HEK293 (cell line): Measurements from ENCODE around the gene CCL4.

Experiments used
- CTCF ChIA-PET: fragments of 350-600 bp; formaldehyde crosslinking; extraction: SDS; loops from one replicate; lab custom pipeline; 2021; ENCODE audit warnings: antibody characterized with exemption; lab: Yijun Ruan, JAX
- POLR2A ChIA-PET: fragments of 300-600 bp; formaldehyde crosslinking; extraction: SDS; loops from one replicate; lab custom pipeline; 2020; ENCODE audit warnings: antibody characterized with exemption, inconsistent platforms; lab: Yijun Ruan, JAX
- H3K27ac ChIP-seq: fragments of 200-500 bp; sonication (Bioruptor generic); 2 replicates; pipeline ENCODE4 v1.5.1; 2014; ENCODE audit warnings: low read depth, low read length, control low read depth, inconsistent platforms; ENCODE audit errors: extremely low read depth
- H3K36me3 ChIP-seq, 2 experiments: fragments of 200-500 bp in 1 of 2; sonication (Bioruptor generic) in 1 of 2; 1 replicate in 1 of 2; 2 replicates in 1 of 2; pipeline ENCODE4 v1.5.1; 2014 to 2017; ENCODE audit warnings: inconsistent platforms in 2 of 2, low read length in 2 of 2; ENCODE audit not compliant: control insufficient read depth in 2 of 2, insufficient read depth in 1 of 2
- H3K4me1 ChIP-seq: fragments of 200-500 bp; sonication (Bioruptor generic); 2 replicates; pipeline ENCODE4 v1.5.1; 2014; ENCODE audit warnings: mild to moderate bottlenecking, low read length, inconsistent platforms; ENCODE audit not compliant: control insufficient read depth, insufficient read depth
- H3K4me3 ChIP-seq: 2 replicates; pipeline ENCODE4 v1.5.1; 2011; ENCODE audit warnings: low read depth, mild to moderate bottlenecking, control low read depth, low read length, moderate library complexity
- H3K9me3 ChIP-seq: fragments of 200-500 bp; sonication (Bioruptor generic); 2 replicates; pipeline ENCODE4 v1.5.1; 2014; ENCODE audit warnings: low read depth, low read length, inconsistent platforms; ENCODE audit not compliant: control insufficient read depth, insufficient read depth
- MYNN ChIP-seq: fragments of 450-650 bp; formaldehyde crosslinking; IDR thresholded peaks from 2 replicates; pipeline ENCODE4 v1.5.1; 2016; ENCODE audit warnings: missing biosample characterization, missing genetic modification characterization, borderline replicate concordance
- RBAK ChIP-seq: fragments of 450-650 bp; formaldehyde crosslinking; IDR thresholded peaks from 2 replicates; pipeline ENCODE4 v1.5.1; 2016; ENCODE audit warnings: missing biosample characterization, missing genetic modification characterization
- ZBTB7A ChIP-seq: fragments of 450-650 bp; formaldehyde crosslinking; IDR thresholded peaks from 2 replicates; pipeline ENCODE4 v1.5.1; 2016; ENCODE audit warnings: low read depth, missing biosample characterization, missing genetic modification characterization
- ZFHX2 ChIP-seq: fragments of 450-650 bp; formaldehyde crosslinking; conservative IDR thresholded peaks from 2 replicates; pipeline ENCODE4 v1.5.1; 2016; ENCODE audit warnings: missing biosample characterization, missing genetic modification characterization
- ZNF121 ChIP-seq: fragments of 450-650 bp; formaldehyde crosslinking; IDR thresholded peaks from 2 replicates; pipeline ENCODE4 v1.5.1; 2016; ENCODE audit warnings: missing biosample characterization, missing genetic modification characterization
- ZNF138 ChIP-seq: fragments of 450-650 bp; formaldehyde crosslinking; IDR thresholded peaks from 2 replicates; pipeline ENCODE4 v1.5.1; 2016; ENCODE audit warnings: missing biosample characterization, missing genetic modification characterization, borderline replicate concordance
- ZNF146 ChIP-seq: fragments of 450-650 bp; formaldehyde crosslinking; IDR thresholded peaks from 2 replicates; pipeline ENCODE4 v1.5.1; 2016; ENCODE audit warnings: missing biosample characterization, missing genetic modification characterization
- ZNF341 ChIP-seq: fragments of 450-650 bp; formaldehyde crosslinking; IDR thresholded peaks from 2 replicates; pipeline ENCODE4; 2016; ENCODE audit warnings: low read depth, missing biosample characterization, missing genetic modification characterization
- ZNF391 ChIP-seq: fragments of 450-650 bp; formaldehyde crosslinking; IDR thresholded peaks from 2 replicates; pipeline ENCODE4 v1.5.1; 2016; ENCODE audit warnings: low read depth, missing biosample characterization, missing genetic modification characterization, borderline replicate concordance
- ZNF416 ChIP-seq: fragments of 450-650 bp; formaldehyde crosslinking; IDR thresholded peaks from 2 replicates; pipeline ENCODE4 v1.5.1; 2016; ENCODE audit warnings: missing biosample characterization, missing genetic modification characterization
- ZNF433 ChIP-seq: fragments of 450-650 bp; formaldehyde crosslinking; IDR thresholded peaks from 2 replicates; pipeline ENCODE4 v1.5.1; 2016; ENCODE audit warnings: missing biosample characterization, missing genetic modification characterization, low read depth
- ZNF48 ChIP-seq: fragments of 450-650 bp; formaldehyde crosslinking; IDR thresholded peaks from 2 replicates; pipeline ENCODE4 v1.5.1; 2016; ENCODE audit warnings: missing biosample characterization, missing genetic modification characterization
- ZNF549 ChIP-seq: fragments of 450-650 bp; IDR thresholded peaks from 2 replicates; pipeline ENCODE4 v1.5.1; 2018; ENCODE audit warnings: missing biosample characterization, missing genetic modification characterization, mild to moderate bottlenecking, inconsistent platforms, moderate library complexity
- ZNF654 ChIP-seq: fragments of 450-650 bp; formaldehyde crosslinking; IDR thresholded peaks from 2 replicates; pipeline ENCODE4 v1.5.1; 2016; ENCODE audit warnings: low read depth, missing biosample characterization, missing genetic modification characterization
- TF ChIP-seq, protein P1 (sequence below): fragments of 450-650 bp; formaldehyde crosslinking; optimal IDR thresholded peaks from 2 replicates; pipeline ENCODE3; 2016; ENCODE audit warnings: missing biosample characterization, mild to moderate bottlenecking, missing genetic modification characterization
- TF ChIP-seq, protein P2 (sequence below): sonication (generic); formaldehyde crosslinking; IDR thresholded peaks from 2 replicates; pipeline ENCODE4 v1.8.1; 2022; ENCODE audit warnings: mild to moderate bottlenecking, moderate library complexity, missing genetic modification reagents
- TF ChIP-seq, protein P3 (sequence below): fragments of 450-650 bp; formaldehyde crosslinking; IDR thresholded peaks from 2 replicates; pipeline ENCODE4 v1.5.1; 2017; ENCODE audit warnings: missing biosample characterization, mild to moderate bottlenecking, missing genetic modification characterization, moderate library complexity
- TF ChIP-seq, protein P4 (sequence below): fragments of 450-650 bp; formaldehyde crosslinking; IDR thresholded peaks from 2 replicates; pipeline ENCODE4 v1.5.1; 2016; ENCODE audit warnings: missing biosample characterization, missing genetic modification characterization
- TF ChIP-seq, protein P5 (sequence below): fragments of 450-650 bp; formaldehyde crosslinking; IDR thresholded peaks from 2 replicates; pipeline ENCODE4 v1.5.1; 2016; ENCODE audit warnings: missing biosample characterization, missing genetic modification characterization
- TF ChIP-seq, protein P6 (sequence below): fragments of 450-650 bp; formaldehyde crosslinking; IDR thresholded peaks from 2 replicates; pipeline ENCODE4 v1.5.1; 2016; ENCODE audit warnings: missing biosample characterization, missing genetic modification characterization
- TF ChIP-seq, protein P7 (sequence below): fragments of 450-650 bp; formaldehyde crosslinking; IDR thresholded peaks from 2 replicates; pipeline ENCODE4 v1.5.1; 2016; ENCODE audit warnings: missing biosample characterization, missing genetic modification characterization, low read depth
- TF ChIP-seq, protein P8 (sequence below): fragments of 450-650 bp; IDR thresholded peaks from 2 replicates; pipeline ENCODE4 v1.5.1; 2018; ENCODE audit warnings: missing biosample characterization, missing genetic modification characterization

CCL4 gene

DNA sequence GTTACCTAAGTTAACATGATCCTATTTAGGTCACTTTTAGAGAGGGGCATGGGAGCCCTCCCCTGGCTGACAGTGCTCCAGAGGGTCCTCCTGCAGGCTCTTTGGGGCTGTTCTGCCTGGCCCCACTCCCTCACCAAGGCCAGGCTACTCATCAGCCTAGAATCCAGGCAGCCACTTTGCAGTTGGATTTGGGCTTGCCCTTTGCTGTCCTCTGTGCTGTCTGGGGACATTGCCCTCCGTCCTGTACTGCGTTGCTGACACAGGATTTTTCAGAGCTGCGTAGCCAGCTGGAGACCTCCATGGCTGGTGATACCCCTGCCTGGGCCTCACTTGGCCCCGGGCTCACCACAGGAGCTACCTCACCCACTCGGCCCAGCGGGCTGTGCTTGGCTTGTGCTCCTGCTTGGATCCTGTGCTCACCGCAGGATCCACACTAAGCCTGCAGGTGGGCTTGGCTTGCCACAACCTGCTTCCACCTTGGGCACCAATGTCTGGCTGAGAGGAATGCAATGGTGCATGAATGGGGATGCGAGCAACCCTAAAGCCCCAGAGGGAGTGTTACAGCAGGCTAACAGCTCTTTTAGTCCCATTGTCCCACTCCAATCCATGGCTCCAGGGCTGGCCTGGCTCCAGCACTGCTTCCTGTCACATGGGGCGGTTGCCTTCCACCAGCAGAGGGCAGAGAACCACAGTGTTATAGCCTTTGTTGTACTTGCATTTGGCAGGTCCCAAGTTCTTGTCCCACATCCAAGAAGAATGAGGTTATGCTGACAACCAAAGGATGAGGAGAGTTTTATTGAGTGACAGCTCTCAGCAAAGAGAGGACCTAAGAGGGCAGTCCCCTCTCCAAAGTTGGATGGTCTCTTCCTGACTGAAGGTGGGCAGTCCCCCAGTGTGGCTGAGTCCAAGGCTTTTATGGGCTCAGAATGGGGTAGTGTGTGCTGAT, 21.5 kb downstream of the CCL4 start (continued):
- TF ChIP-seq, protein P1, sequence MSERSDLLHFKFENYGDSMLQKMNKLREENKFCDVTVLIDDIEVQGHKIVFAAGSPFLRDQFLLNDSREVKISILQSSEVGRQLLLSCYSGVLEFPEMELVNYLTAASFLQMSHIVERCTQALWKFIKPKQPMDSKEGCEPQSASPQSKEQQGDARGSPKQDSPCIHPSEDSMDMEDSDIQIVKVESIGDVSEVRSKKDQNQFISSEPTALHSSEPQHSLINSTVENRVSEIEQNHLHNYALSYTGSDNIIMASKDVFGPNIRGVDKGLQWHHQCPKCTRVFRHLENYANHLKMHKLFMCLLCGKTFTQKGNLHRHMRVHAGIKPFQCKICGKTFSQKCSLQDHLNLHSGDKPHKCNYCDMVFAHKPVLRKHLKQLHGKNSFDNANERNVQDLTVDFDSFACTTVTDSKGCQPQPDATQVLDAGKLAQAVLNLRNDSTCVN (tag by site-specific recombination), result no peak
- no peak for TF ChIP-seq ZNF391 (tag by site-specific recombination)
- no peak for TF ChIP-seq ZNF416 (tag by site-specific recombination)
- TF ChIP-seq ZBTB7A (tag by site-specific recombination), result no peak
- TF ChIP-seq, protein P2, sequence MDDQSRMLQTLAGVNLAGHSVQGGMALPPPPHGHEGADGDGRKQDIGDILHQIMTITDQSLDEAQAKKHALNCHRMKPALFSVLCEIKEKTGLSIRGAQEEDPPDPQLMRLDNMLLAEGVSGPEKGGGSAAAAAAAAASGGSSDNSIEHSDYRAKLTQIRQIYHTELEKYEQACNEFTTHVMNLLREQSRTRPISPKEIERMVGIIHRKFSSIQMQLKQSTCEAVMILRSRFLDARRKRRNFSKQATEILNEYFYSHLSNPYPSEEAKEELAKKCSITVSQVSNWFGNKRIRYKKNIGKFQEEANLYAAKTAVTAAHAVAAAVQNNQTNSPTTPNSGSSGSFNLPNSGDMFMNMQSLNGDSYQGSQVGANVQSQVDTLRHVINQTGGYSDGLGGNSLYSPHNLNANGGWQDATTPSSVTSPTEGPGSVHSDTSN (CRISPR knock-in tag), result no peak
- no peak for TF ChIP-seq ZNF138
- no peak for TF ChIP-seq ZNF341 (tag by site-specific recombination)
- TF ChIP-seq ZNF48 (tag by site-specific recombination), result no peak

DNA sequence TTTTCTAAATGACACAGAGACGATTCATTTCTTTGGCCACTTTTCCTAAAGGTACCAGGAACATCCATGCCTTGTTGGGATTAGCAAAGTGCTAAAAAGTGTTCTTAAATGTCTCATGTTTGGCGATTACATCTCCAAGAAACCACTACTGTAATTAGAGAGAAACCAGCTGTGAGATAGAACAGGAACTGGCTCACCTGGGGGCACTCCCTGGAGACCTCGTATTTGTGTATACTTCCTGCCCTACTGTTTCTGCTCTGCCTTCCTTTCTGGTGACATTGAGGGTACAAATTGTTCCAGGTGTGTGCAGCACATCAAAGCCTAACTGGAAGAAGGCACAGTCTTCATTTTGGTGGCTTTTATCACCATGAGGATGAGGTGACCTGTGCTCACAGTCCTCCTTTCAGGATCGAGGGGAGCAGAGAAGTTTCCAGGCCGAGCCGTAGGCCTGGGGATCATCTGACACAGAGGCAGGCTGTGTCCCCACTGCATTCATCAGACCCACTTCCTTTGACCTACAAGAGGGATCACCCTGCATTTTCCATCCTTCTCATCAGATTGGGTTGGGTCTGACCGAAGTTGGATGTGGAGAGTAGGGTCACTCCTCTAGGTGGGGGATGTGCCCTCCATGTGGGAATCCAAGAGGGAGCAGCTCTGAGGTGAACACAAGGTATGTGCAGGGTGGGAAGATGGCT, 23.7 kb downstream of the CCL4 start:
- peaks cover 2% of the 10 kb centered on the region; the same call in 1 of the 2 replicates for H3K9me3 ChIP-seq
- POLR2A ChIA-PET, result no interaction called here
- TF ChIP-seq, protein P3, sequence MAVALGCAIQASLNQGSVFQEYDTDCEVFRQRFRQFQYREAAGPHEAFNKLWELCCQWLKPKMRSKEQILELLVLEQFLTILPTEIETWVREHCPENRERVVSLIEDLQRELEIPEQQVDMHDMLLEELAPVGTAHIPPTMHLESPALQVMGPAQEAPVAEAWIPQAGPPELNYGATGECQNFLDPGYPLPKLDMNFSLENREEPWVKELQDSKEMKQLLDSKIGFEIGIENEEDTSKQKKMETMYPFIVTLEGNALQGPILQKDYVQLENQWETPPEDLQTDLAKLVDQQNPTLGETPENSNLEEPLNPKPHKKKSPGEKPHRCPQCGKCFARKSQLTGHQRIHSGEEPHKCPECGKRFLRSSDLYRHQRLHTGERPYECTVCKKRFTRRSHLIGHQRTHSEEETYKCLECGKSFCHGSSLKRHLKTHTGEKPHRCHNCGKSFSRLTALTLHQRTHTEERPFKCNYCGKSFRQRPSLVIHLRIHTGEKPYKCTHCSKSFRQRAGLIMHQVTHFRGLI (tag by site-specific recombination), result no peak
- TF ChIP-seq, protein P4, sequence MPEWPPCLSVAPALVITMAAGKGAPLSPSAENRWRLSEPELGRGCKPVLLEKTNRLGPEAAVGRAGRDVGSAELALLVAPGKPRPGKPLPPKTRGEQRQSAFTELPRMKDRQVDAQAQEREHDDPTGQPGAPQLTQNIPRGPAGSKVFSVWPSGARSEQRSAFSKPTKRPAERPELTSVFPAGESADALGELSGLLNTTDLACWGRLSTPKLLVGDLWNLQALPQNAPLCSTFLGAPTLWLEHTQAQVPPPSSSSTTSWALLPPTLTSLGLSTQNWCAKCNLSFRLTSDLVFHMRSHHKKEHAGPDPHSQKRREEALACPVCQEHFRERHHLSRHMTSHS, result no peak
- TF ChIP-seq, protein P5, sequence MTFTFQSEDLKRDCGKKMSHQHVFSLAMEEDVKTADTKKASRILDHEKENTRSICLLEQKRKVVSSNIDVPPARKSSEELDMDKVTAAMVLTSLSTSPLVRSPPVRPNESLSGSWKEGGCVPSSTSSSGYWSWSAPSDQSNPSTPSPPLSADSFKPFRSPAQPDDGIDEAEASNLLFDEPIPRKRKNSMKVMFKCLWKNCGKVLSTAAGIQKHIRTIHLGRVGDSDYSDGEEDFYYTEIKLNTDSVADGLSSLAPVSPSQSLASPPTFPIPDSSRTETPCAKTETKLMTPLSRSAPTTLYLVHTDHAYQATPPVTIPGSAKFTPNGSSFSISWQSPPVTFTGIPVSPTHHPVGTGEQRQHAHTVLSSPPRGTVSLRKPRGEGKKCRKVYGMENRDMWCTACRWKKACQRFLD (tag by site-specific recombination), result no peak
- TF ChIP-seq RBAK (tag by site-specific recombination), result no peak
- TF ChIP-seq MYNN (tag by site-specific recombination), result no peak
- TF ChIP-seq, protein P6, sequence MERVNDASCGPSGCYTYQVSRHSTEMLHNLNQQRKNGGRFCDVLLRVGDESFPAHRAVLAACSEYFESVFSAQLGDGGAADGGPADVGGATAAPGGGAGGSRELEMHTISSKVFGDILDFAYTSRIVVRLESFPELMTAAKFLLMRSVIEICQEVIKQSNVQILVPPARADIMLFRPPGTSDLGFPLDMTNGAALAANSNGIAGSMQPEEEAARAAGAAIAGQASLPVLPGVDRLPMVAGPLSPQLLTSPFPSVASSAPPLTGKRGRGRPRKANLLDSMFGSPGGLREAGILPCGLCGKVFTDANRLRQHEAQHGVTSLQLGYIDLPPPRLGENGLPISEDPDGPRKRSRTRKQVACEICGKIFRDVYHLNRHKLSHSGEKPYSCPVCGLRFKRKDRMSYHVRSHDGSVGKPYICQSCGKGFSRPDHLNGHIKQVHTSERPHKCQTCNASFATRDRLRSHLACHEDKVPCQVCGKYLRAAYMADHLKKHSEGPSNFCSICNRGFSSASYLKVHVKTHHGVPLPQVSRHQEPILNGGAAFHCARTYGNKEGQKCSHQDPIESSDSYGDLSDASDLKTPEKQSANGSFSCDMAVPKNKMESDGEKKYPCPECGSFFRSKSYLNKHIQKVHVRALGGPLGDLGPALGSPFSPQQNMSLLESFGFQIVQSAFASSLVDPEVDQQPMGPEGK (tag by site-specific recombination), result no peak
- TF ChIP-seq ZFHX2 (tag by site-specific recombination), result no peak
- TF ChIP-seq ZNF654 (tag by site-specific recombination), result no peak
- no peak for TF ChIP-seq ZNF549 (tag by site-specific recombination)
- TF ChIP-seq ZNF433 (tag by site-specific recombination), result no peak
- TF ChIP-seq, protein P7, sequence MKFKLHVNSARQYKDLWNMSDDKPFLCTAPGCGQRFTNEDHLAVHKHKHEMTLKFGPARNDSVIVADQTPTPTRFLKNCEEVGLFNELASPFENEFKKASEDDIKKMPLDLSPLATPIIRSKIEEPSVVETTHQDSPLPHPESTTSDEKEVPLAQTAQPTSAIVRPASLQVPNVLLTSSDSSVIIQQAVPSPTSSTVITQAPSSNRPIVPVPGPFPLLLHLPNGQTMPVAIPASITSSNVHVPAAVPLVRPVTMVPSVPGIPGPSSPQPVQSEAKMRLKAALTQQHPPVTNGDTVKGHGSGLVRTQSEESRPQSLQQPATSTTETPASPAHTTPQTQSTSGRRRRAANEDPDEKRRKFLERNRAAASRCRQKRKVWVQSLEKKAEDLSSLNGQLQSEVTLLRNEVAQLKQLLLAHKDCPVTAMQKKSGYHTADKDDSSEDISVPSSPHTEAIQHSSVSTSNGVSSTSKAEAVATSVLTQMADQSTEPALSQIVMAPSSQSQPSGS, result no peak
- TF ChIP-seq ZNF146 (tag by site-specific recombination), result no peak
- no peak for TF ChIP-seq ZNF48 (tag by site-specific recombination)
- TF ChIP-seq, protein P8, sequence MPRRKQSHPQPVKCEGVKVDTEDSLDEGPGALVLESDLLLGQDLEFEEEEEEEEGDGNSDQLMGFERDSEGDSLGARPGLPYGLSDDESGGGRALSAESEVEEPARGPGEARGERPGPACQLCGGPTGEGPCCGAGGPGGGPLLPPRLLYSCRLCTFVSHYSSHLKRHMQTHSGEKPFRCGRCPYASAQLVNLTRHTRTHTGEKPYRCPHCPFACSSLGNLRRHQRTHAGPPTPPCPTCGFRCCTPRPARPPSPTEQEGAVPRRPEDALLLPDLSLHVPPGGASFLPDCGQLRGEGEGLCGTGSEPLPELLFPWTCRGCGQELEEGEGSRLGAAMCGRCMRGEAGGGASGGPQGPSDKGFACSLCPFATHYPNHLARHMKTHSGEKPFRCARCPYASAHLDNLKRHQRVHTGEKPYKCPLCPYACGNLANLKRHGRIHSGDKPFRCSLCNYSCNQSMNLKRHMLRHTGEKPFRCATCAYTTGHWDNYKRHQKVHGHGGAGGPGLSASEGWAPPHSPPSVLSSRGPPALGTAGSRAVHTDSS (tag by site-specific recombination), result no peak
- no peak for TF ChIP-seq ZNF121 (tag by site-specific recombination)

More for the DNA sequence above, 23.7 kb downstream of the CCL4 start:
- CTCF ChIA-PET, result interaction anchor here (1.1 to 16.2 kb wide), 3 partner anchors 18 to 356 kb away, joined by 3 to 319 read pairs (median 6); no protein-coding TSS in a partner anchor
- Histone ChIP-seq H3K4me3 (no peak overlapping the region), H3K27ac (no peak overlapping the region), H3K36me3 (no peaks in the 10 kb centered on the region), H3K4me1 (no peaks in the 10 kb centered on the region)
